Measurements from ENCODE around the gene AIF1L. TPM values are rescaled to one million over a fixed set of nuclear protein-coding genes. Genes with fewer than 3 reads are reported as not detected.

Gene AIF1L
- total and polyA plus RNA-seq, 4 donors = 0.61 to 1.8 (median 1.2) TPM

- no peak for TF ChIP-seq HNF4G (IDR thresholded peaks at IDR 0.05)
- no peak for TF ChIP-seq EGR1 (IDR thresholded peaks at IDR 0.05; ENCODE audit: low read depth in 2 of 2)
- no peak for TF ChIP-seq REST (IDR thresholded peaks at IDR 0.05)
- no peak for TF ChIP-seq FOXA1 (IDR thresholded peaks at IDR 0.05)
- no peak for TF ChIP-seq ATF3 (IDR thresholded peaks at IDR 0.05)
- TF ChIP-seq RXRA (IDR thresholded peaks at IDR 0.05) = no peak
- TF ChIP-seq YY1 (IDR thresholded peaks at IDR 0.05) = no peak
- no peak for TF ChIP-seq HNF4A (conservative IDR thresholded peaks at IDR 0.05)
- no peak for TF ChIP-seq SP1 (IDR thresholded peaks at IDR 0.05)
- no peak for TF ChIP-seq TAF1 (conservative IDR thresholded peaks at IDR 0.05)
- no peak for TF ChIP-seq MAX (IDR thresholded peaks at IDR 0.05)
- no peak for TF ChIP-seq ZBTB33 (IDR thresholded peaks at IDR 0.05)
- no peak for TF ChIP-seq FOXA2 (IDR thresholded peaks at IDR 0.05)
- TF ChIP-seq GABPA (IDR thresholded peaks at IDR 0.05 in 1 of 2, conservative IDR thresholded peaks at IDR 0.05 in 1 of 2) = no peak
- TF ChIP-seq CTCF (IDR thresholded peaks at IDR 0.05; ENCODE audit: low read depth, low read length, missing input control) = no peak
- no peak for TF ChIP-seq RAD21 (IDR thresholded peaks at IDR 0.05)
- TF ChIP-seq JUND (IDR thresholded peaks at IDR 0.05) = no peak
- TF ChIP-seq NR2F2 (IDR thresholded peaks at IDR 0.05) = no peak
- no peak for DNase-seq (ENCODE audit: low spot score)
- Histone ChIP-seq H3K9me3 (ENCODE audit: control insufficient read depth in 4 of 4, low read length in 3 of 4) (no peaks in the 10 kb centered on the region), H3K27me3 (ENCODE audit: control insufficient read depth in 4 of 4, insufficient read depth in 4 of 4, low read length in 3 of 4) (no peaks in the 10 kb centered on the region), H3K4me3 (ENCODE audit: low read depth in 1 of 3, low read length in 3 of 3) (no peak overlapping the region), H3K4me1 (ENCODE audit: control insufficient read depth in 4 of 4, insufficient read depth in 4 of 4, low read length in 3 of 4) (no peaks in the 10 kb centered on the region), H3K27ac (ENCODE audit: low read depth in 1 of 2, low read length in 2 of 2) (no peak overlapping the region), H3K9ac (ENCODE audit: low read depth in 1 of 2, low read length in 2 of 2) (no peak overlapping the region), H3K36me3 (ENCODE audit: control insufficient read depth in 4 of 4, insufficient read depth in 3 of 4, low read depth in 1 of 4, low read length in 3 of 4) (peaks cover 17 to 92% (median 84%) of the 10 kb centered on the region in 4 donors)
- 97% methylated on average over 4 of the region's 4 CpGs for WGBS
Measured at GRCh38 chr9:131146186-131146585, 49.9 kb downstream of the AIF1L start.
